A172 (cell line): Measurements from ENCODE around the gene ERICH6. TPM values are rescaled to one million over a fixed set of nuclear protein-coding genes. Genes with fewer than 3 reads are reported as not detected.

Experiments used
- DNase-seq: peaks from one replicate; pipeline ENCODE4 v3.0.0-alpha.2; 2015; ENCODE audit warnings: low spot score
- total RNA-seq: library from RNA; depleted of rRNA; stranded (reverse); fragments of >200 nt; shearing (Covaris generic); gene quantifications from 2 replicates; pipeline ENCODE4 v1.2.3, GENCODE V29; 2014

ERICH6 gene
- total RNA-seq, 1 experiment from 2014 or later, result not detected

DNA sequence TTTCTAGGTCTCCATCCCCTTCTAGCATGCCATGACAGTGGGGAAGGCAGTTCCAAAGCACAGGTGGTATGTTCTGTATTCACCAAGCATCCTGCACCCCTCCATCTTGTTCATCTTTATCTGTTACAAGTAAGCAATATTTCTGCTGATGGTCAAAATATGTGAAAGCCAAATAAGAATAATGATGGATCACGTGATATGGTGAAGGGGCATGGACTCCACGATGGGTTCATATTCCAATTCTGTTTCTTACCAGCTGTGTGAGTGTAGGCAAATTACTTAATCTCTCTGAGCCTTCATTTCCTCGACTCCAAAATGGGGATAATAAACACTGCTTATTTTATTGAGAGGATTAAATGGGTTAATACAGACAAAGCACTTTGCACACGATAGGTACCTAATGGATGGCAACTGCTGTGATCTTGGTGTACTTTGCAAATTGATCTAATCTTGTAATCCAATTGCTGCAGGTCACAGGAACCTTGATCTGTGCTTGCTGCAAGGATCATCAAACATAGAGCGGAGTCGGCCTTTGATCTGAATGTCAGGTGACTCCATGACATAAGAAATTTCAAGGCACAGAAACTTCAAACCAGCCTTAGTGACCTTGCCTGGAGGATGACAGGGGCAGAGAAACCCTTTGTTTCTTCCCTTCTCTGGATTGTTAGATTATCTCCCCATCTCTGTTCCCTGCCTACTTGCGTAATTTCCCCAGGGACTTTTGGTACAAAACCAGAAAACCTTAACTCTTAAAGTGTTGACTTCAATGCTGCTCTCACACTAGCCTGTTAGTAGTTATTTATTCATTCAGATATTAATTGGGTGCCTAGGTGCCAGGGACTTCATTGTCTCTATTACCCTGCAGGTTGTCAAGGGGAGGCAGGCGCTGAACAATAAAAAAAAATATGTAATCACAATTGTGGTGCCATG is 33.4 kb upstream of the ERICH6 start:
- DNase-seq, result no peak

DNA sequence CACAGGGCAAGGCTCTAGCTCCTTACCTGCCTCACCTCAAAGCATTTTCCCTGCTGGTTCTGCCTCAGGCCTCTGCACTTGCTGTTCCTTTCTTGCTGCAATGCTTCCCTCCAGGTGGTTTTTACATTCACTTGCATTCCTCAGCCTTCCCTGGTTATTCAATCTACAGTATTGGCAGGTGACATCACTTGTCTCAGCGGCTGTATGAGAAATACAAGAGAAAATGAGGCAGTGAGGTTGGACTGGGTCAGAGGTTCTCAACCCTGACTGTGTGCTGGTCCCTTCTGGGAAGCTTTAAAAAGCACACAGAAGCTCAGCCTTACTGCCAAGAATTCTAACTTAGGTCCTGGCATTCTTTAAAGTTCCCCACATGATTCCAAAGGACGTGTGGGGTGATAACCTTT is 32.6 kb upstream of the ERICH6 start:
- no peak for DNase-seq

GRCh38 chr3:150734795-150735119 is 31.0 kb upstream of the ERICH6 start:
- DNase-seq, result no peak

DNA sequence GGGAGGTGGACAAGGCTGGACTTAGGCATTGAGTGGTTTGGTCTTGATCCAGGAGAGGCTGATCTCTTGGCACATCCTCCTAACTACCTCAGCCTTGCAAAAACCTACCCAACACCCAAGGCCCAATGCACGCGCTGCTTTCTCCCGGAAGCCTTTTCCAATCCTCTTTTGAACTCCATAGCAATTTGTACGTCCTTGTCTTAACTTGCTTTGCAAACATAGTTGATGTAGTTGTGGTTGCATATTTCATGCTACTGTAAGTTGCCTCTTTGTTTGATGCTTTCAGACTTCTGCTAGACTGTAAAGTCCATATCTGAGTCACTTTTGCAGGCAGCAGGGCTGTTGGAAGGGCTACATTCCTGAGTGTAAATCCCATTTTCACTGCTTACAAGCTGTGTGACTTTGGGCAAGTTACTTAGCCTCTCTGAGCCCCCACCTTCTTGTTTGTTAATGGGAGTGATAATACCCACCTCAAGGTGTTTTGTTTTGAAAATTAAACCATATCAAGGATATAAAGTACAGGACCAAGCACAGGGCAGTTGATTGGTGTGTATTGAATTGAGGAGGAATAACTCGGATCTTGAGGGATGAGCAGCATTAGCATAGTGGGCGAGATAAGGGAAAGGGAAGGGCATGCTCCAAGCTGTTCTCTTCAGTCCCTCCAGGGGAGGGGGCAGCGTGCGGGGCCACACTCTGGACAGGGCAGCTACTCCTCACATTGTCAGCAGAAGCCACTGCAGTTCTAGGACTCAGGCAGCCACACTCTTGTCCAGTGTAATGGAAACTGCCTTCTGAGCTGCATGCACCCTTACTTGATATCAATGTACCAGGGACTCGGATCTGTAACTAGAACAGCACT is 30.4 kb upstream of the ERICH6 start:
- DNase-seq, result no peak

DNA sequence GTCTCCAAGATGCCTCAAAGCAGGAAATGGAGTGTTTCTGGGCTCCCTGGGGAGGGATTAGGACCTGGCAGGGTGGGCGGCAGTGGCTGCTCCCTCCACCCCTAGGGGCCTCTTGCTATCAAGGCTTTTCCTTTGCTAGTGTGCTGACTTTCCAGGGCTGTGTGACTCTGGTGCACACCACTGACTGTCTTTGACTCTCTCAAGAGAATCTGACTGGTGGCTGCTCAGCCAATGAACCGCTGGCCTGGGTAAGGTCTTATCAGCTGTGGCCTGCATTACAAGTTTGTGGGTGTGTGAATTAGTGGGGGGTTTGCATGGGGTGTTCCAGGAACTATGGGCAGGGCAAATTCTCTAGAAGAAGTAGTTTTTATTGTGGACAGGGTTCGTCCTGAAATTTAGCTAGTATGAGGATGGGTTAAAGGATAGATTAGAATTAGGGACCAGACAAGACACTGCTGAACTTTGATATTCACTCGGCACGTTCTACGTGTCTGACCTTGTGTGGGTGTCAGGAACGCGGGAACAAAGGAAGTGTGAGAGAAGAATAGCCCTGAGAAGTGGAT is 29.7 kb upstream of the ERICH6 start:
- peak; percentile 19 for DNase-seq

GRCh38 chr3:150729682-150730360 is 26.1 kb upstream of the ERICH6 start:
- DNase-seq, result no peak

DNA sequence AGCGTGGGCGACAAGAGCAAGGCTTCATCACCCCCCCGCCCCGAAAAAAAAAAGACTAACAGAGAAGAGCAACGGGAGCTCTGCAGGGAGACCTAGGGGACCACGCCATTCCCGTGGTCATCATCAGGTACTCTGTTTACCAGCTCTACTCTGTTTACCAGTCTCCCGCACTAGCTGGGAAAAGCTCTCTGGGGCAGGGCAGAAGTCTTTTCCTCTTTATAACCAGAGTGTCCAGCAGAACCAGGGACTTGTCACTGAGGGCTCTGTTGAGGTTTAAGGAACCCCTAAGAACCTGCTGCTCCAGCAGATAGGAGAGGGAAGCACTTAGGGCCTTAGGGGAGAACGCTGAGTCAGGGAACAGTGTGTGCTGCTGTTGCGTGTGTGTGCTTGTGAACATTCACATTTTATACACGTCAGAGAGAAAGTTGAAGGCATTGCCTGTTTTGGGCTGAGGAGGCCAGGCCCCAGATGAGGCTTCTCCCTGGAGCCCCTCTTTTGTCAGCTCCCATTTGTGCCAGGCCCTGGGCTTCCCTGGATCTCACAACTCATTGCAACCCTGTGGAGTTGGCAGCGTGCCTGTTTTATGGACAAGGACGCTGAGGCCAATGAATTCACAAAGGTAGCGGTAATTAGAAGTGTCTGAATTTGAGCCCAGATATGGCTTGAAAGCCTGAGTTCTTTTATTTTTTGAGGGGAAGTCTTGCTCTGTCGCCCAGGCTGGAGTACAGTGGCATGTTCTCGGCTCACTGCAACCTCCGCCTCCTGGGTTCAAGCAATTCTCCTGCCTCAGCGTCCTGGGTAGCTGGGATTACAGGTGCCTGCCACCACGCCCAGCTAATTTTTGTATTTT is 24.2 kb upstream of the ERICH6 start:
- DNase-seq, result no peak

DNA sequence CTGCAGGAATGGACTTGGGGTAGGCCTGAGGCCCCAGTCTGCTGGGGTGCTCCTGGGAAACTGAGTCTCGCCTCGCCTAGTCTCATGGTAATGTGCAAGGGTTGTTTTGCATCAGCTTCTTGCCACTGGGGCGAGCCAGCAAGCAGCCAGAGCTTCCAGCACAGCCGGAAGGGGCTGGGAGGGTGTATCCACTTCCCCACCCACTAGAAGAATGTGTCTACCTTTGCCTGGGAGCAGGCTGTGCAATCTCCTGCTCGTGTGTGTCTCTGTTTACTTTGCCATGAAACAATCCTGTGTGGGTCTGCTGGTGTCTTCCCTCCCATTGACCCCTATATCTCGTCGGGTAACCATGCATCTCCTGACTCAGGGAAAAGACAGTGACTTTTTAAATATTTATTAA is 21.8 kb upstream of the ERICH6 start:
- no peak for DNase-seq

DNA sequence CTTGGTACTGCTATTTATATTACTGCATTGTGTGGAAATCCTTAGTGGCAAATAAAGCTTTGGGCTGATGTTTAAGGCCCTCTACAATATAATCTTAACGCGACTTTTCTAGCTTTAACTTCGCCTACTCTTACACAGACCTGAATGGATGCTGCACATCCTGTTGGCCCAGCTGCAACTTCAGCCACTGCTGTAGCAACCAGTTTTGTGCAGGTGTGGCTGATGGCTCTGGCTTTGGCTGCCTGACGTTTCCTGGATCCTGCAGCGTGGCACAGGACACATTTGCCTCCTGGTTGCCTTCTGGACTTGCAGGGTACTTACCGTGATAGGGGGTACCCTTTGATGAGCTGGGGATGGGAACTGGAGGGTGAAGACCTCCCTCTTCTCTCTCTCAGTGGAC is 20.2 kb upstream of the ERICH6 start:
- DNase-seq, result no peak

DNA sequence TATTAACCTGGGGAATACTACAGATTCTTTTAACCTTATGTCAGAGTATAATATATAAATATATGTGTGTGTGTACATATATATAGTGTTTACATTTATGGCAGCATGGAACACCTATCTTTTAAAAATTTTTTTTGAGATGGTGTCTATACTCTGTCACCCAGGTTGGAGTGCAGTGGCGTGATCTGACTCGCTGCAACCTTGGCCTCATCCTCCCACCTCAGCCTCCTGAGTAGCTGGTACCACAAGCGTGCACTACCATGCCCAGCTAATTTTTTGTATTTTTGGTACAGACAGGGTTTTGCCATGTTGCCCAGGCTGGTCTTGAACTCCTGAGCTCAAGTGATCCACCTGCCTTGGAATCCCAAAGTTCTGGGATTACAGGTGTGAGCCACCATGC is 18.5 kb upstream of the ERICH6 start:
- no peak for DNase-seq

- DNase-seq, result peak; percentile 59
These were observed 17.8 kb upstream of the ERICH6 start for GRCh38 chr3:150721285-150722130.

DNA sequence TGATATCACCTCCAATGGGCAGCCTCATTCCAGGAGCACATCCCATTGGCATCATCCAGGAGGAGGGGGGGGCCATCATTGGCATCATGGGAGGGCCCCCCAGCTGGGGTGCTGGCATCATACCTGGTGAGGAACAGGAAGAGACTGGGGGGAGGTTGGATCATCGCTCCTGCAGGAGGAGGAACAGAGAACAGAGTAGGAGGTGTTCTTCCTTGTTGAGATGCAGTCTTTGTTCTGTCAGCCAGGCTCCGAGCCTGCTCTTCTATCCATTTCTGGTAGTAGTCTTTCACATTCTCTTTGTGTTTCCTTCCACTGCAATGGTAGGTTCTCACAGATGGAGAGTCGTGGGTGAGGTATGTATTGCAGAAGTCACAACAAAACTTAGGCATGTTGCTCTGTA is 16.7 kb upstream of the ERICH6 start:
- DNase-seq, result no peak

GRCh38 chr3:150710097-150710496 is 6.4 kb upstream of the ERICH6 start:
- no peak for DNase-seq

DNA sequence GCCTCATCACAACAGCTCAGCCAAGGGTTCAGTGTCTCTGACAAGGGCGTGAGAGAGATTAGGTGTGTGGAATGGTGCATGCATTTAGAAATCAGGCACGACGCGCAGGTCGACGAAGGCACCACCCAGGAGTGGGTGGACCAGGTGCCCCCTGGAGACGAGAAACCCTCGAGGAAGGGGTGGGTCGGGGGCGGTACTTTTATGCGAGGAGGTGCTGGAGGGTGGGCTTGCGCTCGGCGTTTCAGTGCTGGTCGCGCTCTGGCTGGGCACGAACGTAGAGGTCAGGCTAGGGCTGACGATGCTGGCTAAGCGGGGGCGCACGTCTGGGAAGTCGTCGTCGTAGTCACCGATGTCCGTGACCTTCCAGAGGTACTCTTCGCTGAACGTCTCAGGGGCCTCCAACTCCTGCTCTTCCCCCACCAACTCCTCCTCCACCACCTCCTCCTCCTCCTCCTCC is 393 bp downstream of the ERICH6 start:
- no peak for DNase-seq

DNA sequence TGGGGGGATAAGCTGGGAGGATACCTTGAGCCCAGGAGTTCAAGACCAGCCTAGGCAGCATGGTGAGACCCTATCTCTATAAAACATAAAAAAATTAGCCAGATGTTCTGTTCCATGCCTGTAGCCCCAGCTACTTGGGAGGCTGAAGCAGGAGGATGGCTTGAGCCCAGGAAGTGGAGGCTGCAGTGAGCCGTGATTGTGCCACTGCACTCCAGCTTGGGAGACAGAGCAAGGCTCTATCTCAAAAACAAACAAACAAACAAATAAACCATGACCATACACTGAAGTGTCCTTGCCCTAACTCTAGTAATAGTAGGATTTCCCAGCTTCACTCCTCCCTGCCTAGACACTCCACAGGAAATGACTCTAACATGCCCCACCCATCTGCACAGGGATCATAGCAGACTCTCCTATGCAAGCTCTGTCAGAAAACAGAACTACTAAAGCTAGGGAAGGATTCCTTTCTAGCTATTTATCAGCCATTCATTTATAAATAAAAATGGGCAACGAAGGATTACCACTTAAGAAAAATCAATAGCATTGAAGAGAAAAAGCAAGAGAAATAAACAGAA is 4.6 kb downstream of the ERICH6 start:
- DNase-seq, result peak; percentile 75

- no peak for DNase-seq
These were observed 6.1 kb downstream of the ERICH6 start for GRCh38 chr3:150697646-150698045.

- no peak for DNase-seq
These were observed 12.2 kb downstream of the ERICH6 start for GRCh38 chr3:150691414-150692040.

DNA sequence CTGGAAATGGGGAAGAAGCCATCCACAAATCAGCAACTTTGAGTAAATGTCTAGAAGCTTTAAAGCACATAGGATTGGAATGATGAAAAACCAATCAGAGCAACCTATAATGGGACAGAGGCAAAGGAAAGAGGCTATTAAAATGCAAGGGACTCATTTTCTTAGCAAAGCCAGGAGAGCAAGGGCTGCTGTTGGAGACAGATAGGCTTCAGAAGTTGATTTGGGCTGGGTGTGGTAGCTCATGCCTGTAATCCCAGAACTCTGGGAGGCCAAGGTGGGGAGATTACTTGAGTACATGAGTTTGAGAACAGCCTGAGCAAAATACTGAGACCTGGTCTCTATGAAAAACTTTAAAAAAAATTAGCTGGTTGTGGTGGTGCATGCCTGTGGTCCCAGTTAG is 16.1 kb downstream of the ERICH6 start:
- DNase-seq, result no peak

DNA sequence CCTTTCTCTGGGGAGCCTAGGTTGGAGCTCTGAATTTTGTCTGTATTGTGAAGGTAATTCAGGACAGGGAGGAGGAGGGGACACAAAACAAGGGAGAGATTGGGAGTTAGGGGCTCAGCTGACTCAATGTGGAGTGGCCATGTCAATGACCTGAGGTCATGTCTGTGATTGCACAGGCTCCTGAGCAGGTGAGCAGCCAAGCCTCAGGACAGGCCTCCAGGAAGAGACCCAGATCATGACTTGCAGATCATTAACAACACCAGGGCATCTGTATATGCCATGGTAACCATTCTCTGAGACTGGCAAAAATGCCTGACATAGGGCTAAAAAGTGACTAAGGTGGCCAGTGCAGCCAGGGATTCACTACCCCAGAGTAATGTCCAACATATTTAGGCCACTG is 20.9 kb downstream of the ERICH6 start:
- no peak for DNase-seq
